DND-41 (cell line): ENCODE data around the gene ST7.
A peak's percentile ranks its signal among the peaks of the same experiment; 100 is the strongest.

Experiments used
- ATAC-seq: fragments of 200-7000 bp; cut with Tn5 transposase; 3 replicates; pipeline ENCODE4 v1.9.1; 2021; ENCODE audit warnings: low read depth; ENCODE audit not compliant: insufficient read depth
- DNase-seq: peaks from one replicate; pipeline ENCODE4 v3.0.0-alpha.2; 2020
- H2AFZ ChIP-seq: 2 replicates; pipeline ENCODE4 v1.6.0; 2012; ENCODE audit warnings: low read depth, low read length
- H3K27ac ChIP-seq: 2 replicates; pipeline ENCODE4 v1.5.1; 2012; ENCODE audit warnings: low read length, inconsistent platforms
- H3K27me3 ChIP-seq: fragments of 200-600 bp; sonication (generic); 2 replicates; pipeline ENCODE4 v1.6.0; 2012; ENCODE audit warnings: low read length, mild to moderate bottlenecking, inconsistent platforms; ENCODE audit not compliant: insufficient read depth, poor library complexity
- H3K36me3 ChIP-seq: 2 replicates; pipeline ENCODE4 v1.5.1; 2012; ENCODE audit warnings: low read length, inconsistent platforms; ENCODE audit not compliant: insufficient read depth
- H3K4me1 ChIP-seq: 2 replicates; pipeline ENCODE4 v1.5.1; 2012; ENCODE audit warnings: mild to moderate bottlenecking, low read length; ENCODE audit not compliant: insufficient read depth
- H3K4me2 ChIP-seq: 2 replicates; pipeline ENCODE4 v1.6.0; 2012; ENCODE audit warnings: mild to moderate bottlenecking, moderate library complexity, low read length, inconsistent platforms; ENCODE audit not compliant: insufficient read depth
- H3K4me3 ChIP-seq, 2 experiments: fragments of 200-600 bp in 1 of 2; shearing (Covaris generic) in 1 of 2; 2 replicates each; pipeline ENCODE4 v1.5.1; 2012 to 2016; ENCODE audit warnings: inconsistent platforms in 2 of 2, low read length in 2 of 2, mild to moderate bottlenecking in 2 of 2, low read depth in 1 of 2, moderate library complexity in 1 of 2
- H3K79me2 ChIP-seq: 2 replicates; pipeline ENCODE4 v1.6.0; 2012; ENCODE audit warnings: low read length, inconsistent platforms; ENCODE audit not compliant: insufficient read depth
- H3K9ac ChIP-seq: 2 replicates; pipeline ENCODE4 v1.6.0; 2012; ENCODE audit warnings: low read depth, mild to moderate bottlenecking, inconsistent platforms, low read length, moderate library complexity
- H3K9me3 ChIP-seq: 2 replicates; pipeline ENCODE4 v1.5.1; 2012; ENCODE audit warnings: low read length, moderate library complexity, mild to moderate bottlenecking, inconsistent platforms; ENCODE audit not compliant: insufficient read depth, severe bottlenecking
- H4K20me1 ChIP-seq: 2 replicates; pipeline ENCODE4 v1.6.0; 2012; ENCODE audit warnings: low read length; ENCODE audit not compliant: insufficient read depth
- CTCF ChIP-seq: IDR thresholded peaks from 2 replicates; pipeline ENCODE4 v1.5.1; 2012; ENCODE audit warnings: borderline replicate concordance, low read length, moderate library complexity, mild to moderate bottlenecking; ENCODE audit not compliant: poor library complexity, severe bottlenecking; ENCODE audit errors: extremely low read depth
- EZH2 ChIP-seq: IDR thresholded peaks from 3 replicates; pipeline ENCODE4 v1.6.1; 2012; ENCODE audit warnings: borderline replicate concordance, low read depth, mild to moderate bottlenecking, moderate library complexity, low read length, inconsistent platforms; ENCODE audit not compliant: severe bottlenecking

Gene ST7

GRCh38 chr7:117217106-117218035 lies 264.1 kb downstream of the ST7 start:
- no peak overlapping the region for H3K4me2 ChIP-seq
- H4K20me1 ChIP-seq: no peaks in the 10 kb centered on the region
- peaks cover 26% of the 10 kb centered on the region for H3K27me3 ChIP-seq
- no peaks in the 10 kb centered on the region for H3K79me2 ChIP-seq
- H3K9me3 ChIP-seq: no peaks in the 10 kb centered on the region
- no peak for TF ChIP-seq CTCF
- TF ChIP-seq EZH2: no peak
- no peak for ATAC-seq
- DNase-seq: no peak
- no peak overlapping the region for H2AFZ ChIP-seq
- no peaks in the 10 kb centered on the region for H3K36me3 ChIP-seq
- H3K27ac ChIP-seq: no peak overlapping the region
- no peaks in the 10 kb centered on the region; the same call in 1 of the 2 replicates for H3K4me1 ChIP-seq
- H3K9ac ChIP-seq: no peak overlapping the region
- H3K4me3 ChIP-seq: no peak overlapping the region

GRCh38 chr7:117218700-117219099 lies 265.4 kb downstream of the ST7 start:
- Histone ChIP-seq H3K36me3 (no peaks in the 10 kb centered on the region), H3K27ac (no peak overlapping the region), H3K4me2 (no peak overlapping the region), H3K27me3 (peaks cover 31% of the 10 kb centered on the region), H2AFZ (no peak overlapping the region), H3K9ac (no peak overlapping the region), H3K4me3 (no peak overlapping the region), H3K9me3 (no peaks in the 10 kb centered on the region), H3K79me2 (no peaks in the 10 kb centered on the region), H3K4me1 (no peaks in the 10 kb centered on the region), H4K20me1 (no peaks in the 10 kb centered on the region)
- no peak for TF ChIP-seq EZH2
- TF ChIP-seq CTCF: no peak
- DNase-seq (no peak), ATAC-seq (no peak)

GRCh38 chr7:117219485-117219884 lies 266.2 kb downstream of the ST7 start:
- Histone ChIP-seq H3K4me2 (no peak overlapping the region), H3K4me3 (no peak overlapping the region), H3K36me3 (no peaks in the 10 kb centered on the region), H3K27me3 (peaks cover 29% of the 10 kb centered on the region), H3K9me3 (no peaks in the 10 kb centered on the region), H3K79me2 (no peaks in the 10 kb centered on the region), H3K27ac (no peak overlapping the region), H2AFZ (no peak overlapping the region), H3K9ac (no peak overlapping the region), H3K4me1 (no peaks in the 10 kb centered on the region), H4K20me1 (no peaks in the 10 kb centered on the region)
- ATAC-seq (peak; percentile 49; the same call in 2 of the 3 replicates), DNase-seq (no peak)
- TF ChIP-seq CTCF (no peak), EZH2 (no peak)
